Measurements from ENCODE around the gene ACSL1. TPM values are rescaled to one million over a fixed set of nuclear protein-coding genes. Genes with fewer than 3 reads are reported as not detected.
A peak's percentile ranks its signal among the peaks of the same experiment; 100 is the strongest.

The ACSL1 gene
- total RNA-seq, 2 experiments from 2014 or later, result 24.3 to 32.9 TPM

DNA sequence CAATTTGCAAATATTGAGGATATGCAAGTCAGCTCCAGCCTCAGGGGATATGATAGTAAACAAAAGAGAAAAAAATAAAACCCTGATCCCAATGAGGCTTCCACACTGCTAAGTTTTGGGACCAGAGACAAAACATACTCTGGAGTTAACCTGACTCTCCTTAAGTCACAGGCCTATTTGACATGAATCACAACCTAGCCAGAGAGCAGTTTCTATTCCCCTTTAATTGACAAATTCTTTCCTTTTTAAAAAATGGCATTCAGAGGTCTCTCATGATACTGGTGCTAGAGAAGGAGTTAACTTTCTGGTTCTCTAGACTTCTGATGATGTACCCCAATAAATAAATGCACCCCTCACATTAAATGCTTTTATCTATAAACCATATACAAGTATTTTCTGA, 8.8 kb downstream of the ACSL1 start:
- Histone ChIP-seq H2AFZ (ENCODE audit: low read length) (no peak overlapping the region), H3K9me2 (ENCODE audit: insufficient read depth, low read length) (no peaks in the 10 kb centered on the region), H3K4me3 (ENCODE audit: low read depth, low read length, poor library complexity, severe bottlenecking) (peak overlapping the region; percentile 49), H3K79me2 (ENCODE audit: insufficient read depth, low read depth, low read length) (peaks cover 93% of the 10 kb centered on the region), H3K9me3 (ENCODE audit: low read length) (no peaks in the 10 kb centered on the region), H3K27ac (ENCODE audit: low read depth, low read length, poor library complexity, severe bottlenecking) (peak overlapping the region; percentile 84), H3K4me2 (ENCODE audit: low read length) (peak overlapping the region; percentile 81), H4K20me1 (ENCODE audit: insufficient read depth, low read length) (peaks cover 28% of the 10 kb centered on the region; the same call in 1 of the 2 replicates), H3K36me3 (ENCODE audit: insufficient read depth, low read length) (0 out of 2 replicates have a peak, but pooled peaks cover 2% of the 10 kb centered on the region), H3K4me1 (ENCODE audit: insufficient read depth, low read length, poor library complexity, severe bottlenecking) (peaks cover 76% of the 10 kb centered on the region)
- ChIA-PET CTCF (ENCODE audit: unreplicated experiment) (no interaction called here), POLR2A (interaction anchor here (0.6 to 1.1 kb wide), 2 partner anchors 10 to 275 kb away, joined by 3 read pairs; no protein-coding TSS in a partner anchor)
- no TSS peak for BruUV-seq (replicated peaks)
- DNase-seq (ENCODE audit: low spot score), result peak; percentile 50
- no peak for TF ChIP-seq EZH2phosphoT487 (IDR thresholded peaks at IDR 0.05; ENCODE audit: borderline replicate concordance, low read depth, low read length)
- TF ChIP-seq, protein P1, sequence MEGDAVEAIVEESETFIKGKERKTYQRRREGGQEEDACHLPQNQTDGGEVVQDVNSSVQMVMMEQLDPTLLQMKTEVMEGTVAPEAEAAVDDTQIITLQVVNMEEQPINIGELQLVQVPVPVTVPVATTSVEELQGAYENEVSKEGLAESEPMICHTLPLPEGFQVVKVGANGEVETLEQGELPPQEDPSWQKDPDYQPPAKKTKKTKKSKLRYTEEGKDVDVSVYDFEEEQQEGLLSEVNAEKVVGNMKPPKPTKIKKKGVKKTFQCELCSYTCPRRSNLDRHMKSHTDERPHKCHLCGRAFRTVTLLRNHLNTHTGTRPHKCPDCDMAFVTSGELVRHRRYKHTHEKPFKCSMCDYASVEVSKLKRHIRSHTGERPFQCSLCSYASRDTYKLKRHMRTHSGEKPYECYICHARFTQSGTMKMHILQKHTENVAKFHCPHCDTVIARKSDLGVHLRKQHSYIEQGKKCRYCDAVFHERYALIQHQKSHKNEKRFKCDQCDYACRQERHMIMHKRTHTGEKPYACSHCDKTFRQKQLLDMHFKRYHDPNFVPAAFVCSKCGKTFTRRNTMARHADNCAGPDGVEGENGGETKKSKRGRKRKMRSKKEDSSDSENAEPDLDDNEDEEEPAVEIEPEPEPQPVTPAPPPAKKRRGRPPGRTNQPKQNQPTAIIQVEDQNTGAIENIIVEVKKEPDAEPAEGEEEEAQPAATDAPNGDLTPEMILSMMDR (conservative IDR thresholded peaks at IDR 0.05; ENCODE audit: low read length), result no peak
- intact Hi-C loops (cut with micrococcal nuclease; ENCODE audit: unreplicated experiment), result loop anchor here (2.0 to 10.0 kb wide), 6 partner anchors 72 to 578 kb away; partner anchors contain the start of genes ANKRD37, CASP3, IRF2 and LRP2BP

- intact Hi-C loops (cut with micrococcal nuclease; ENCODE audit: unreplicated experiment), result loop anchor here (1.0 to 10.0 kb wide), 5 partner anchors 9 to 580 kb away; partner anchors contain the start of genes ANKRD37, IRF2 and LRP2BP
- Histone ChIP-seq H3K4me3 (ENCODE audit: low read depth, low read length, poor library complexity, severe bottlenecking) (peak overlapping the region; percentile 49), H3K79me2 (ENCODE audit: insufficient read depth, low read depth, low read length) (peaks cover 93% of the 10 kb centered on the region), H3K4me2 (ENCODE audit: low read length) (peak overlapping the region; percentile 81), H2AFZ (ENCODE audit: low read length) (no peak overlapping the region; the same call in 1 of the 2 replicates), H3K9me2 (ENCODE audit: insufficient read depth, low read length) (no peaks in the 10 kb centered on the region), H3K9me3 (ENCODE audit: low read length) (no peaks in the 10 kb centered on the region), H3K27ac (ENCODE audit: low read depth, low read length, poor library complexity, severe bottlenecking) (peak overlapping the region; percentile 84), H3K4me1 (ENCODE audit: insufficient read depth, low read length, poor library complexity, severe bottlenecking) (peaks cover 68% of the 10 kb centered on the region), H4K20me1 (ENCODE audit: insufficient read depth, low read length) (peaks cover 23% of the 10 kb centered on the region; the same call in 1 of the 2 replicates), H3K36me3 (ENCODE audit: insufficient read depth, low read length) (no peaks in the 10 kb centered on the region)
- no peak for TF ChIP-seq EZH2phosphoT487 (IDR thresholded peaks at IDR 0.05; ENCODE audit: borderline replicate concordance, low read depth, low read length)
- TF ChIP-seq, protein P1 (conservative IDR thresholded peaks at IDR 0.05; ENCODE audit: low read length), result no peak
- no TSS peak for BruUV-seq (replicated peaks)
- ChIA-PET CTCF (ENCODE audit: unreplicated experiment) (interaction anchor here (1.8 kb wide), 1 partner anchor 9 kb away, joined by 4 read pairs; no protein-coding TSS in a partner anchor), POLR2A (interaction anchor here (0.7 to 1.9 kb wide), 6 partner anchors 9 to 789 kb away, joined by 3 to 10 read pairs (median 4); partner anchors contain the start of gene CENPU)
- peak; percentile 76 for DNase-seq (ENCODE audit: low spot score)
These were observed 10.5 kb downstream of the ACSL1 start for GRCh38 chr4:184815046-184815877.

Measured in OCI-LY7 (cell line).